HG03159 (cell line): Measurements from ENCODE around the gene MPI.
"Not testable (repeated sequence)": the region's sequence is repeated elsewhere in the genome, so short reads cannot be mapped to it uniquely, and the experiment has no call there.

Experiments used
- ATAC-seq: cut with Tn5 transposase; IDR thresholded peaks from one replicate; pipeline ENCODE4 v1.9.1; 2021; ENCODE audit warnings: mild to moderate bottlenecking, moderate library complexity; ENCODE audit not compliant: unreplicated experiment

The MPI gene

GRCh38 chr15:74928771-74929198 lies 38.9 kb downstream of the MPI start:
- ATAC-seq, result no peak

DNA sequence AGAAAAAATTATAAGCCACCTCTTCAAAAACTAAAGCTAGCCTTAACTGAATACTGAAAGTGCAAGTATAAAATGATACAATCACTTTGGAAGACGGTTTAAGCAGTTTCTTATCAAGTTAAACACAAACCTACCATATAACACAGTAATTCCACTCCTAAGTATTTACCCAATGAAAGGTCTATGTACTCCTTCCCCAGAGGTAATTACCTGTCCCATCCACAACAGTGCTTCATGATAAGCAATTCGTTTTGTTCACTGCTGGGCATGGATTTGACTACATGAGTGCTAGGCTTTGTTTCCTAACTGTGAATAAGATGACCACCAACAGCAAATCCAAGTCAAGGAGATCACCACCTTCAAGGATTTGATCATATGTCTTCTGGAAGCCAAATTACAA lies 43.7 kb downstream of the MPI start:
- ATAC-seq, result no peak

DNA sequence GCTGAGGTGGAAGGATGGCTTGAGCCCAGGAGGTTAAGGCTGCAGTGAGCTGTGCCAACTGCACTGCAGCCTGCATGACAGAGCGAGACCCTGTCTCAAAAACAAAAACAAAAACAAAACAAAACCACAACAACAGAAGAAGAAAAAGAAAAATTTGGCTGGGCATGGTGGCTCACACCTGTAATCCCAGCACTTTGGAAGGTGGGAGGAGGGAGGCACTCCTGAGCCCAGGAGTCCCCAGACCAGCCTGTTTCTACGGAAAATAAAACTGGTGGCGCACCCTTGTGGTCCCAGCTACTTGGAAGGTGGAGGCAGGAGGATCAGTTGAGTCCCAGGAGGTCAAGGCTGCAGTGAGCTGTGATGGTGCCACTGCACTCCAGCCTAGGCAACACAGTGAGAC lies 45.4 kb downstream of the MPI start:
- not testable (repeated sequence) for ATAC-seq

GRCh38 chr15:74937272-74937589 lies 47.4 kb downstream of the MPI start:
- ATAC-seq, result no peak

- ATAC-seq, result peak; percentile 85
Measured at GRCh38 chr15:74937590-74938371, 47.9 kb downstream of the MPI start, which contains the start of gene COX5A. Gene COX5A (minus strand): TSS chr15:74938073. CDS start chr15:74938014, 59 bp downstream.

- ATAC-seq, result no peak
Measured at GRCh38 chr15:74950078-74950908, 60.5 kb downstream of the MPI start.

GRCh38 chr15:74951006-74951405 lies 61.2 kb downstream of the MPI start:
- no peak for ATAC-seq
